Activated CD4-positive, alpha-beta T cell treated with anti-CD3 and anti-CD28 coated beads for 1 hour (primary cell): ENCODE measurements around the gene EVA1A.

ENCODE experiments used
- DNase-seq: peaks from one replicate; pipeline ENCODE4 v3.0.0-alpha.2; 2020

EVA1A gene

DNA sequence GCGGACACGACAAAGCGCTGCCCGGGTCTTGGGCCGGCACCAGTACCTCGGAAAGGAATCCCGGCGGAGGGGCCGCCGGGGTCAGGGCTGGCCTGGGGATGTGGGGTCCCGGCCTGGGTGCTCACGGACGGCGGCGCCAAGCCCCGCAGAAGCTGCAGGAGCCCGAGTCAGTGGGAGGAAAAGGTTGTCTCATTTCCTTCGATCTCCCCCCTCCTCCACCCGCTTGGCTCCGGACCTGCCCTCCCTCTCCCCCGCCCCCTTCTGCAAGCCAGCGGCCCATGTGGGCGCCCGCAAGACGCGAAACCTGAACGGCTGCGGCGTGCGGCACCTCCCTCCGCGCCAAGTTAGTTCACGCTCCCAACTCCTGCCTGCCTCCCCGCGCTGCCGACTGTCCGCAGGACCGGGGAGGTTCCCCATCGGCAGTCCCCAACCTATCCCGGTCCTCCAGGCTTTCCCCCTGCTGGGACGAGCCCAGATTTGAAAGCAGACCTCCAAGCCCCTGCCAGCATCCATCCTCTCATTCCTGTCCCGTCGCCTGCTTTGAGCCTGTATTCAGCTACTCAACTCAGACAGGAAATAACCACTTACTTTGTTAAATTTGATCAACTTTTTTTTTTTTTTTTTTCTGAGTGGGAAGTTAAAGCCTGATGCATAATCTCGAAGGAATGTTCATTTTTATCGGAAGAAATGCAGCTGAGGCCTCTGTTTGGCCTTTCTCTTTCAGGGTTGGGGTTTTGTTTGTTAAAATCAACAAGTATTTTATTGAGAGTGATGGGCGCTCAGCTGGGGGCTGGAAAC is at the start of gene EVA1A:
Gene EVA1A, minus strand, starts transcription at position 172 of the 798 bp plus-strand sequence. CDS start 42,799 bp downstream, outside the sequence.
- no peak for DNase-seq

DNA sequence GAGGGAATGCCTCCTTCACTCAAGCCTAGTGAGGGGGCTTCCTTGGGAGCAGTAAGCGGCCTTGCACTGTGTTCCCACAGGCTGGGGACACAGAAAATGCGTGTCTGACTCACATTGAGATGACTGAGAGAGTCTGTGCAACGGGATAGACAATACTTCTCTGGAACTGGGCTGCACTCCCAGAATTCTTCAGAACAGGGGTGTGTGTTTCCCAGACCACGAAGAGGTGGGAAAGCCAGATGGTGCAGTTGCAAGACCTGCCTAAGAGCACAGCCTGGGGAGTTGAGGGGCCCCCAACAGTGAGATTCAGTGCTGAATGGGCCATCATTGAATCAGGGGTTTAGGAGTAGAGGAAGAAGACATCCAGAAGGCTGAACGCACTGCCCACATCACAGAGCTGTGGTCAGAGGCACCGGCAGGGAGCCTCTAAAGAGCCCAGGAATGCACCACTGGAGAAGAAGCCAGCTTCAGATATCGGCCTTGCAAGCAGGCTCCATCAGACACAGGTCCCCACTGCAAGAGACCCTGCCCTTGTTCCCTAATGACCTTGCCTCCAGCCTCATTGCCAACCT is 49.3 kb upstream of the EVA1A start:
- no peak for DNase-seq

DNA sequence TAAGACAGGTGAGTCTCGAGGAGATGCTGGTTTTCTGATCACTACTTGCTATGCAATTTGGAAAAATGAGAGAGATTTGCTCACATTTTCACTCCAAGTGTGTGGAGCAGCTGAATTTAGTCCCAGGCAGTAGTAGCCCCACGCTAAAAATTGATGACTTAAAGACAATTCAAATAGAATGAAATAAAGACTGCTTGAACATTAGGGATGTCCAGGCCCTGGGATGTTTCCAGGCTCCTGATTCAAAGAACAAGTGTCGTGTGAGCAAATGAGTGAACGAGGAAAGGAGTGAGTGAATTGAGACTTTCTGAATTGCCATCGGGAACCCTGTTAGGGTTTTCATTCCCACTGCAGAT is 48.6 kb upstream of the EVA1A start:
- DNase-seq: no peak

- peak; percentile 25 for DNase-seq
Measured at GRCh38 chr2:75608684-75609333, 48.1 kb upstream of the EVA1A start.

- DNase-seq: no peak
Measured at GRCh38 chr2:75607988-75608683, 47.4 kb upstream of the EVA1A start.

DNA sequence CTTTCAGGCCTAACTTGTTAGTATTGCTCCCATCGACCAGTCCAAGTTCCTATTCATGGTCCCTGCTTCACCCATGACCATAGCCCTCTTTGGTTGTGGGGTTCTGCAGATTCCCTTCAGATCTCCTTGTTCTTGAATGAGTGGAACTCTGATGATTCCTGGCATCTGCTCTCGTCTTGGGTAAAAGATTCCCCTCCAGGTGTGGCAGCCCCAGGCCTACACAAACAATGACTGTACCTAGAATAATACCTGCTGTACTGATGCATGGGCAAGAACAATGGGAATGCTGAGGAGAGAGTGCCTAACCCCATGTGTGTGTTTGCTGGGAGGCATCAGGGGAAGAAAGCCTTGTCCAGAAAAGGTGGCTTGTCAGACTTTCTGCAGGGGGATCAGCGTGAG is 46.7 kb upstream of the EVA1A start:
- DNase-seq: no peak

DNA sequence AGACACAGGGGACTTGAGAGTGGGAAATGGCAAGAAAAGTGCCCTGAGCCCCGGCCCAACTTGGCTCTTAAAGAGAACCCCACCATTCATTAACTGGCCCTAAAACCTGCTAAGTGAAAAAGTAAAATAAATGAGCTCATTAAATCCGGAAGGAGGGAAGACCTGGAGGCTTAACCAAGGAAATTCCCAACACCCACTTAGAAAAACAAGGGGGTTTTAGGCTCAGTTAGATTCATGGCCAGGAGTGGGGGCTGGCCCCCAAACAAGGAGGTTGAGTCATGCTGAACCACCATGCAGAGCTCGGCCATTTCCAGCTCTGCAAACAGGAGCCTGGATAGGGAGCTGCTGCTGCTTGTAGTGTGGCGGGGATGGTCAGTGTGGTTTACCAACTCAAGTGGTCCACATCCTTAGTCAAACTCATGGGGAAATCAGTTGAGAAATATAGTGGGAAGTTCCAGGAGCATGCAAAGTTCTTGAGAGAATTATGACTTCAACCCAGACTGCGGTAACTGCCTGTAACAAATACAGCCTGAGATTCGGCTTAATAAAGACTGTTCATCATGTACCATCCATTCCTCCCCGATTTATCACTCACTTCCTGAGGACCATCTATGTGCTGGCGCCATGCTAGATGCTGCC is 46.1 kb upstream of the EVA1A start:
- no peak for DNase-seq

GRCh38 chr2:75605770-75606529 is 45.2 kb upstream of the EVA1A start:
- DNase-seq: no peak

DNA sequence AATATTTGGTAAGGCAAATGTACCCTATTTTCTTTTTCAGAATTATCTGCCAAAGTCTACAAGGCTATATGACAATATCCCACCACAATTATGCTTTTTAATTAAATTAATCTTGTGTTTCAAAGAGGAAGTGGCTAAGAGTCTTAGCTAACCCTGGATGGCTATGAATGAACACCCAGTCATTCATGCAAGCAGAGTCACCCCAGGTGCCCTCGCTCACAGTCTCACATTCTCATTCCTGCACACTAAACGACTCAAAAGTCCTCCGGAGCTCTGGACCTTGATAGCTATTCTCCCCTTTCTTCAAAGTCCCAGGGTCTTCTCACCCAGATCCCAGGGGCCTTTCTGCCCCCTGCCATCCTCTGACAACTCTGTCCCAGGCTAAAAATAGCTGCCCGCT is 43.7 kb upstream of the EVA1A start:
- no peak for DNase-seq

DNA sequence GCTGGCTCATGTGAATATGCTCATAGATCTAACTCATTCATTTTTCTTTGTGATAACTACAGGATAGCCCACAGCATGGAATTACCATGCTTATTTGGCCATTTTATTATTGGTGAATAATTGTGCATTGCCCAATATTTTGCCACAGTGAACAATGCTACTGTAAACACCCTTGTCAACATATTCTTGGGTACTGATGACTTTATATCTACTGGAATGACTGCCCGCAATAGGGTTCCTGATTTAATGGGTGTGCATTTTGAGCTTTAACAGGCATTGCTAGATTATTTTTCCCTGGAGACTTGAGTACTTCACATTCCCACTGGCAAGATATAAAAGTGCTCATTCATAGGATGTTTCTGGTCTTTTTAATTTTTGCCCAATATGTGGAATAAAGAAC is 42.7 kb upstream of the EVA1A start:
- no peak for DNase-seq

DNA sequence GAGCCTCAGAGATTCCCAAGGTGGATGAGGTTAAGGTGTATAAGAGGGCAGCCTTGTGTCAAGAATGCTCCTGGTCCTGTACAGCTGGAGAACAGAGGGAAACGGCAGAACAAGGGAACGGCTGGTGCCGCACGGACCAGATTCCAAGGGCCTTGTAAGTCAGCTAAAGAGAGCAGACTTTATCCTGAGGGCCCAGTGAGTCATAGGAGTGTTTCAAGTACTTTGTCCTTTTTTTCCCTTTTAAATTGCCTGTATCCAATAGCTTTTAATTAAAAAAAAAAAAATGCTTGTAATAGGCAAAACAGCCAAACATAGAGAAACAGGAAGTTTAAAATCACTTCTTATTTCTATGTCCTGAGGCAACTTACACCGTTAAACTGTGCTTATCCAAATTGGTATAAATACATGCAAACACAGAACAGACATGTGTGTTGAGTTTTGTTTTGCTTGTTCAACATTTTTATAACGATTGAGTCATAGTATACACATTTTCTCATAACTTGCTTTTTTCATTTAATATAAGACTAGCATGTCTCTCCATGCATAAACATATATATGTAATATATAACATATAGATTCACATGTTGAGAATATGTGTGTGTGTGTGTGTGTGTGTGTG is 42.1 kb upstream of the EVA1A start:
- no peak for DNase-seq

GRCh38 chr2:75600461-75601011 is 39.8 kb upstream of the EVA1A start:
- DNase-seq: no peak

- DNase-seq: no peak
Measured at GRCh38 chr2:75598589-75599155, 37.9 kb upstream of the EVA1A start.

GRCh38 chr2:75597949-75598348 is 37.2 kb upstream of the EVA1A start:
- DNase-seq: no peak

- no peak for DNase-seq
Measured at GRCh38 chr2:75596784-75597183, 36.0 kb upstream of the EVA1A start.

- no peak for DNase-seq
Measured at GRCh38 chr2:75595541-75596395, 35.0 kb upstream of the EVA1A start.

DNA sequence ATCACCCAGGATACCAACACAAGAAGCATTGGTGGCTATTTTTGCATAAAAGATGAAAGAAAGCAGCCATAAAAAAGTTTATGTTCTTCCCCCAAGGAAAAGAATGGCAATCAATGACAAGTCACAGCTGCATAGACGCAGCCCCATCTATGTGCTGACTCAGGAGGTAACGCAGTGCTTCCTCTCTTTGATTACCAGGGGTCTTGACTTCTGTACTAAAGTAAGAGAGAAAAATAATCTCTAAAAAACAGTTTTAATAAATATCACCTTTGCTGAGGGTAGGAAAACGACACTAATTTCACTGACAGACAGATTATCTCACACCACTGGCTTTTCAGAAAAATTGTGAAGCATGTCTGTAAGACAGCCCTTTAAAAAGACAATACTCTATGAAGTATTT is 33.9 kb upstream of the EVA1A start:
- no peak for DNase-seq

DNA sequence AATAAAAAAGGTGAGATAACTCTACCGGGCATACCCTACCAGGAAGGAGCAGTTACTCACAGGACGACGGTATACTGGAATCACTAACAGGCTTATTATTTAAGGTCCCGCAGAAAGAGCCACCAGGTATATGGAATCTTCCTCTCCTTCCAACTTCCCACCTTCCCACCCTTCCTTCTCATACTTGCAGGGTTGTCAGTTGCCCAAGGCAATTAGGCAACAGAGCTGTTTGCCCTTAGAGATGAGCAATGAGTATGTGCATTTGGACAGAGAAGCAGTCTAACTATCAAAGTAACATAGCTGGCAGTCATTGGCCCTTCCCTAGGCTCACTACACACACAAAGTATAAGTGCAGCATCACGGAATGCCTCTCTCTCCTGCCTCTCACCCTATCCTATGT is 32.1 kb upstream of the EVA1A start:
- DNase-seq: no peak

DNA sequence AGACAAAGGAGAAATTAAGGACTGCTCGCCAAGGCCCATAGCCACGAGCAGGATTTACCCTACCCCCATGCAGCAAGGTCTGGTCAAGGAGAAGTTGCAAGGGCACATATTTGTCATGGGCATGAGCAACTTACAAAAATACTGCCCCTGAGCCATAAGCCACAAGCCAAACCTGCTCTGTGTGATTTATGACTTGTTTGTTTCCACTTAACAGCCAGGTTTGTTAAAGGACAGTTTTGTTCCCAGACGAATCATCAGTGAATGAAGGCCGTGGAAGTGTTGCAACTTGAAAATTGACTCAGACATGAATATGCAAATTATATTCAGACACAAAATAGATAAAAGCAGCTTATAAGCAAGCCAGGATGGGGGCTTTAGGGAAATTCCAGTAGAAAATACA is 31.3 kb upstream of the EVA1A start:
- DNase-seq: no peak

- DNase-seq: no peak
Measured at GRCh38 chr2:75589391-75590105, 28.8 kb upstream of the EVA1A start.
